Measurements from ENCODE around the gene GCNT1.

GCNT1 gene

GRCh38 chr9:76542360-76542759 lies 83.4 kb downstream of the GCNT1 start:
- DNase-seq: no peak

GRCh38 chr9:76545191-76545590 lies 86.2 kb downstream of the GCNT1 start:
- DNase-seq: no peak

GRCh38 chr9:76552181-76552580 lies 93.2 kb downstream of the GCNT1 start:
- no peak for DNase-seq

- DNase-seq: no peak
These were observed 93.9 kb downstream of the GCNT1 start for GRCh38 chr9:76552751-76553455.

- DNase-seq: no peak
These were observed 94.7 kb downstream of the GCNT1 start for GRCh38 chr9:76553680-76554079.
